GM12892 (cell line): ENCODE data around the gene DOCK2.
"Not testable (repeated sequence)": the region's sequence is repeated elsewhere in the genome, so short reads cannot be mapped to it uniquely, and the experiment has no call there.

ENCODE experiments used
- DNase-seq: peaks from one replicate; pipeline ENCODE4 v3.0.0; 2011; ENCODE audit not compliant: insufficient read length
- FAIRE-seq: peaks from 2 replicates; lab custom pipeline; 2011; peaks lifted over from hg19 to GRCh38; lab: Jason Lieb, UNC
- POLR2A ChIP-seq: IDR thresholded peaks from 2 replicates; pipeline ENCODE4 v1.6.1; 2011; ENCODE audit warnings: low read depth, low read length, control low read depth
- POLR2AphosphoS5 ChIP-seq: IDR thresholded peaks from 2 replicates; pipeline ENCODE4 v1.6.1; 2011; ENCODE audit warnings: low read depth, low read length, control low read depth
- TAF1 ChIP-seq: IDR thresholded peaks from 2 replicates; pipeline ENCODE4 v1.6.1; 2011; ENCODE audit warnings: low read depth, mild to moderate bottlenecking, control low read depth, low read length, borderline replicate concordance

DOCK2 gene

GRCh38 chr5:169827769-169828168, 190.7 kb downstream of the DOCK2 start:
- DNase-seq, result no peak
- TF ChIP-seq POLR2AphosphoS5, result no peak
- no peak for TF ChIP-seq POLR2A
- no peak for TF ChIP-seq TAF1
- peak; percentile 30 for FAIRE-seq

GRCh38 chr5:169828385-169828784, 191.3 kb downstream of the DOCK2 start:
- TF ChIP-seq POLR2AphosphoS5, result no peak
- TF ChIP-seq POLR2A, result no peak
- no peak for TF ChIP-seq TAF1
- no peak for DNase-seq
- FAIRE-seq, result no peak

- TF ChIP-seq POLR2A, result no peak
- no peak for TF ChIP-seq POLR2AphosphoS5
- no peak for TF ChIP-seq TAF1
- FAIRE-seq, result no peak
- no peak for DNase-seq
Measured at GRCh38 chr5:169831331-169831730, 194.3 kb downstream of the DOCK2 start.

- DNase-seq, result no peak
- TF ChIP-seq POLR2AphosphoS5, result no peak
- TF ChIP-seq TAF1, result no peak
- no peak for TF ChIP-seq POLR2A
- no peak for FAIRE-seq
Measured at GRCh38 chr5:169832304-169832703, 195.2 kb downstream of the DOCK2 start.

GRCh38 chr5:169832845-169833244, 195.8 kb downstream of the DOCK2 start:
- FAIRE-seq (peak; percentile 48), DNase-seq (no peak)
- TF ChIP-seq TAF1 (no peak), POLR2AphosphoS5 (no peak), POLR2A (no peak)

- DNase-seq, result not testable (repeated sequence)
- FAIRE-seq, result peak; percentile 70
Measured at GRCh38 chr5:169833681-169834292, 196.7 kb downstream of the DOCK2 start.

GRCh38 chr5:169834540-169834939, 197.5 kb downstream of the DOCK2 start:
- DNase-seq, FAIRE-seq: not testable (repeated sequence)

GRCh38 chr5:169836835-169837536, 199.9 kb downstream of the DOCK2 start:
- FAIRE-seq (no peak), DNase-seq (no peak)
- TF ChIP-seq TAF1 (no peak), POLR2A (no peak), POLR2AphosphoS5 (no peak)

- TF ChIP-seq POLR2AphosphoS5, result no peak
- TF ChIP-seq TAF1, result no peak
- TF ChIP-seq POLR2A, result no peak
- DNase-seq (no peak), FAIRE-seq (no peak)
Measured at GRCh38 chr5:169837686-169838085, 200.6 kb downstream of the DOCK2 start.

GRCh38 chr5:169838688-169839087, 201.6 kb downstream of the DOCK2 start:
- FAIRE-seq, result no peak

GRCh38 chr5:169840405-169840804, 203.3 kb downstream of the DOCK2 start:
- no peak for DNase-seq
- no peak for FAIRE-seq
- TF ChIP-seq TAF1 (no peak), POLR2AphosphoS5 (no peak), POLR2A (no peak)

More at GRCh38 chr5:169838688-169839087, 201.6 kb downstream of the DOCK2 start:
- no peak for DNase-seq
- TF ChIP-seq POLR2AphosphoS5 (no peak), TAF1 (no peak), POLR2A (no peak)

GRCh38 chr5:169842699-169843098, 205.6 kb downstream of the DOCK2 start:
- TF ChIP-seq TAF1, result no peak
- TF ChIP-seq POLR2A, result no peak
- no peak for TF ChIP-seq POLR2AphosphoS5
- FAIRE-seq (peak; percentile 14), DNase-seq (no peak)
